GM12891 (cell line): ENCODE data around the gene PABPC3. TPM values are rescaled to one million over a fixed set of nuclear protein-coding genes. Genes with fewer than 3 reads are reported as not detected.

ENCODE experiments used
- DNase-seq: peaks from one replicate; pipeline ENCODE4 v3.0.0; 2011; ENCODE audit warnings: low spot score; ENCODE audit not compliant: insufficient read length
- FAIRE-seq: peaks from 2 replicates; lab custom pipeline; 2011; peaks lifted over from hg19 to GRCh38; lab: Jason Lieb, UNC
- PAX5 ChIP-seq: IDR thresholded peaks from 2 replicates; pipeline ENCODE4 v1.6.1; 2011; ENCODE audit warnings: low read length, moderate library complexity, mild to moderate bottlenecking; ENCODE audit not compliant: insufficient read depth, severe bottlenecking
- POLR2A ChIP-seq: IDR thresholded peaks from 2 replicates; pipeline ENCODE4 v1.6.1; 2011; ENCODE audit warnings: low read depth, low read length, control low read depth
- POLR2AphosphoS5 ChIP-seq: IDR thresholded peaks from 2 replicates; pipeline ENCODE4 v1.6.1; 2011; ENCODE audit warnings: low read depth, low read length, control low read depth
- POU2F2 ChIP-seq: IDR thresholded peaks from 2 replicates; pipeline ENCODE4 v1.6.1; 2011; ENCODE audit warnings: low read depth, mild to moderate bottlenecking, control low read depth, low read length, moderate library complexity
- SPI1 ChIP-seq: IDR thresholded peaks from 2 replicates; pipeline ENCODE4 v1.6.1; 2011; ENCODE audit warnings: low read depth, low read length, control low read depth
- TAF1 ChIP-seq: IDR thresholded peaks from 2 replicates; pipeline ENCODE4 v1.6.1; 2011; ENCODE audit warnings: low read depth, low read length, control low read depth
- polyA plus RNA-seq: library from polyadenylated mRNA; unstranded; fragments of >200 nt; gene quantifications from one replicate; pipeline ENCODE4 v1.2.1, GENCODE V29; 2012; ENCODE audit warnings: low read depth, missing spikeins, inconsistent platforms; ENCODE audit not compliant: missing spikeins

Gene PABPC3
- polyA plus RNA-seq = 0.55 TPM

DNA sequence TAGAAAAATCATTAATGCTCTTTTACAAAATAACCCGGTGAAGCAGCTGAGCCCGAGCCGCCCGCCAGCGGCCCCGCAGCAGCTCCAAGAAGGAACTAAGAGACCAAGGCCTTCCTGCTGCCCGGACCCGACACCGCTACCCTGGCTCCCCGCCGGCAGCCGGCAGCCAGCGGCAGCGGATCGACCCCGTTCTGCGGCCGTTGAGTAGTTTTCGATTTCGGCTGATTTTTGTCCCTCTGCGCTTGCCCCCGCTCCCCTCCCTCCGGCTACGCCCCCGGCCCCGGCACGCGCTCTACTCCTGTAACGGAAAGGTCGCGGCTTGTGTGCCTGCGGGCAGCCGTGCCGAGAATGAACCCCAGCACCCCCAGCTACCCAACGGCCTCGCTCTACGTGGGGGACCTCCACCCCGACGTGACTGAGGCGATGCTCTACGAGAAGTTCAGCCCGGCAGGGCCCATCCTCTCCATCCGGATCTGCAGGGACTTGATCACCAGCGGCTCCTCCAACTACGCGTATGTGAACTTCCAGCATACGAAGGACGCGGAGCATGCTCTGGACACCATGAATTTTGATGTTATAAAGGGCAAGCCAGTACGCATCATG lies at the start of gene PABPC3:
TSS of gene PABPC3 (plus strand) at position 286 of the 603 bp plus-strand sequence. CDS start at position 349, 63 bp downstream.
- TF ChIP-seq PAX5 (no peak), POLR2A (no peak), SPI1 (no peak), POU2F2 (no peak), TAF1 (no peak), POLR2AphosphoS5 (no peak)
- DNase-seq = no peak
- FAIRE-seq = no peak

DNA sequence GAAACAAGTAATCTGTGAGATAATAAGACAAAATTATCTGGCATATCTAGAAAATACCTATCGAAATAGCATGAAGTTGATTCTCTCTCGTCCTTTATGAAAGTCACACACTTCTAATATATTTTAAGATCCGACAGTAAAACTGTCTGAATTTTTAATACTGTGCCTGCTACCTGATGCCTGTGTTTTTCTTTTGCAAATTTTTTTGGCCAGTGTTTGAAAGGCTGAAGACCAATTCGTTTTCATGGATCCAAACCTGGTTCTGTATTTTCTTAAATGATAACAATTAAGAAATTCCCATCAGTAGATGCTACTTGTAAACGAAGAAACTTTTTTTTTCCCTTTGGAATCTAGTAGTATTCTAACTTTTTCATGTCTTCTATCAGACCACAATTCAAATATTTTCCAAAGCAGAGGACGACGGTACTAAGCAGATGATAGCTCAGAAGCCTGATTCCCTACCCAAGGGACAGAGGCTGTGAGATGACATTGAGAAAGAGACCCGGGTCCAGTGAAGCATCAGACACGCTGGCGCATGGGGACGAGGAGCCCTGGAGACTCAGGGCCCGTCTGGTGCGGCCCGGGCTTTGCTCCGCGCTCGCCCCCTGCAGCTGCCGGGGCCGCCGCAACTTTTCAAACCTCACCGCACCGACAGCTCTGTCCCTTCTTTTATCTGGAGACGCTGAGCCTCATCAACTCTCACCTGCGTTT lies 49.5 kb upstream of the PABPC3 start:
- FAIRE-seq (no peak), DNase-seq (no peak)
- TF ChIP-seq POLR2A = no peak
- TF ChIP-seq SPI1 = no peak
- no peak for TF ChIP-seq TAF1
- no peak for TF ChIP-seq PAX5
- no peak for TF ChIP-seq POLR2AphosphoS5
- no peak for TF ChIP-seq POU2F2

DNA sequence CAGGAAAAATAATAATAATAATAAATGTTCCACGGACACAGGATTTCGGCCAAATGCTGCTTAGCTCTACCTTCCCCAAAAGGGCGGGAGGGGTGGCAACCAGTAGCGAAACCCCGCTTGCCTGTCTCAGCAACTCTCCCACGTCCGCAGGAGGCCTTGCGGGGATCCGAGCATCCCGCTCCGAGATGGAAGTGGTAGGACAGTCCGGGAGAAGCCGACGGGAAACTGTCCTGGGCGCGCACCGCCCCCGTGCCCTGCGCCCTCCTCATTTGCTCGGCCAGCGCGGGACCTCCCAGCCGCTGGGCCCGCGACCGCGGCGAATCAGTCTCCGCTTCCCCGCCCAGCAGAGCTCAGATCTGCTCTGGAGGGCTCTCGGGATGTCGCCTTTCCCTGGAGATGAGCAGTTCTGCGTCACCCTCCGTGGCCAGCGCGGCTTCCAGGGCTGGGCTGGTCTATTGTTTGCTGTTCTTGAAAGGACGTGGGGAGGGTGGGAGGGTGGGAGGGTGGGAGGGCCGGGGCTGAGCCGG lies 48.9 kb upstream of the PABPC3 start:
- FAIRE-seq (no peak), DNase-seq (no peak)
- no peak for TF ChIP-seq SPI1
- TF ChIP-seq POLR2AphosphoS5 = no peak
- TF ChIP-seq TAF1 = no peak
- no peak for TF ChIP-seq POU2F2
- TF ChIP-seq PAX5 = no peak
- TF ChIP-seq POLR2A = no peak

DNA sequence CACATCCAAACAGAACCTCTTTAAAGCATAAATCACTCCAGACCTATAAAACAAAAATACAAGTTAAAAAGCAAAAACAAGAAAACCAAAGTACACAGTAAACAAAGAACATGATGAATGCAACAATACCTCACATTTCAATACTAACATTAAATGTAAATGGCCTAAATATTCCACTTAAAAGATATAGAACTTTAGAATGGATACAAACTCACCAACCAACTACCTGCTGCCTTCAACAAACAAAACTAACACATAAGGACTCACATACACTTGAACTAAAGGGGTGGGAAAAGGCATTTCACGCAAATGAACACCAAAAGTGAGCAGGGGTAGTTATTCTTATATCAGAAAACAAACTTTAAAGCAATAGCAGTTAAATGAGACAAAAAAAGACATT lies 44.9 kb upstream of the PABPC3 start:
- TF ChIP-seq POLR2AphosphoS5 (no peak), PAX5 (no peak), POU2F2 (no peak), TAF1 (no peak), POLR2A (no peak), SPI1 (no peak)
- FAIRE-seq = no peak
- DNase-seq = no peak

DNA sequence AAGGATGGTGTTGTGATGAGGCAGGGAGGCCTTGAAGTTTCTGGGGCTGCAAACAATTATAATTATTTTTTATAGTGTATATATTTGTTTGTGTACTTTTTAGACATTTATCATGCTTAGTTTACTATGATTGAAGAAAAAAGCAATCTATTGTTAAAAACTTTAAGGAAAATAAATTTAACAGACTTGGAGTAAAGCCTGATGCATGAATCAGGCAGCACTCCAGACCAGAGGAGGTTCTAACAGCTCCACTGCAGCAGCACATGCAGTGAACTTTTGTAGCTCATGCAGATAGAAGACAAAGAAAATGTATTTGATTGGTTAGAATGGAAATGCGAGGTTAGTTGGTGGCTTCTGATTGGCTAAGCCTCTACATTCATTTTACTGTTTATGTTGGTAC lies 36.8 kb upstream of the PABPC3 start:
- FAIRE-seq = no peak
- TF ChIP-seq TAF1 (no peak), POLR2A (no peak), POLR2AphosphoS5 (no peak), SPI1 (no peak), PAX5 (no peak), POU2F2 (no peak)

DNA sequence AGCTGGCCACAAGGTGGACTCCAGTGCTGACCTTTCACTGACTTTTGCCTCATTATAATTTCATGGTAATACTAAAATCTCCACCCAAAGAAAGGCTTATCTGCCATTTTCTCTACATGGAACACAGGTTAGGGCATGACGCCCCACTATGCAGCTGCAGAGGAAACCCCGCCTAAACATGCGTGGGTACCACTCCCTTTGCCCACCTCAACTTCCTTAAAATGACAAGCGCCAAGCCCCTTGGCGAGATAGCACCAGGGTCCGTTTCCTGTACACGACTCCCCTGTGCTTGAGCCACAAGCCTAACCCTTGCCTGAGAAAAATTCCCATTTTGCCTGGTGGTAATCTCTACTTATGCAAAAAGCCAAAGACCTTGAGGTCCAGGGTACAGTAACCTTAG lies 36.0 kb upstream of the PABPC3 start:
- FAIRE-seq (no peak), DNase-seq (no peak)

More for the DNA sequence above, 36.8 kb upstream of the PABPC3 start:
- DNase-seq = no peak

DNA sequence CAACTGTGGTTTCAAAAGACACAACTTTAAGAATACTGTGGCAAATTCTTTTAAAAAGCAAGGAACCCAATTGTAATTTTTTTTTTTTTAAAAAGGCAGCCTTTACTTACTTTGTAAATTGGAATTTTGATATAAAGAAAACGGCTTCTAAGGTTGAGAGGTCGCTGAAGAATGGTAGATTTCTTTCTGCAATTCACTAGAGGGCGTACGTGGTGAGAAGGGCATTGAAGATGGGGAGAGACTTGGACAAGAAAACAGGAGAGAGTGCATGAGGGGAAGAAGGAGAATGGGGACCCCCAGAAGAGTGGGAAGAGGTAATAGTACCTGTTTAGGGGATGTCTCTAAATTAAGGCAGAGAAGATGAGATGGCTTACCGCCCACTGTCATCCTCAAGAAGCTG lies 33.5 kb upstream of the PABPC3 start:
- FAIRE-seq = no peak
- no peak for TF ChIP-seq SPI1
- no peak for TF ChIP-seq PAX5
- TF ChIP-seq POU2F2 = no peak
- no peak for TF ChIP-seq TAF1
- TF ChIP-seq POLR2AphosphoS5 = no peak
- TF ChIP-seq POLR2A = no peak
- DNase-seq = no peak

More for the DNA sequence above, 36.0 kb upstream of the PABPC3 start:
- no peak for TF ChIP-seq POLR2A
- no peak for TF ChIP-seq TAF1
- TF ChIP-seq POU2F2 = no peak
- TF ChIP-seq PAX5 = no peak
- no peak for TF ChIP-seq SPI1
- TF ChIP-seq POLR2AphosphoS5 = no peak

DNA sequence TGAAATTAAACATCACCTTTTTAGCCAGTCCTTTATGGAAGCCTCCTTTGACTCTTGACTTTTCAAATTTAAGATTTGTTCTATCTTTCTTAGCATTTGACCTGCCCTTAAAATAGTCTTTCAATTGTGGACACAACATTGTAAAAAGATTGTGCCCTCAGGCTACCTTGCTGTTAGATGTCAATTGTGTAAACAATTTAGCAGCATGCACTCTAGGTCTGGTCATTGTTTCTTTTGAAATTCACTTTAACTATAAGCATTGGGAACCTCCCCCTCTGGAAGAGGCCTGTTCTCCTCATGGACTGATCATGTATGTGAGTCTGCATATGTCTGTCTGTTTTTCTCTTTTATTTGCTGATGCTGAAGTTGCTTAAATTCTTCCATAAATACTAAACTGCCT lies 31.5 kb upstream of the PABPC3 start:
- DNase-seq = no peak
- no peak for TF ChIP-seq SPI1
- FAIRE-seq = no peak

DNA sequence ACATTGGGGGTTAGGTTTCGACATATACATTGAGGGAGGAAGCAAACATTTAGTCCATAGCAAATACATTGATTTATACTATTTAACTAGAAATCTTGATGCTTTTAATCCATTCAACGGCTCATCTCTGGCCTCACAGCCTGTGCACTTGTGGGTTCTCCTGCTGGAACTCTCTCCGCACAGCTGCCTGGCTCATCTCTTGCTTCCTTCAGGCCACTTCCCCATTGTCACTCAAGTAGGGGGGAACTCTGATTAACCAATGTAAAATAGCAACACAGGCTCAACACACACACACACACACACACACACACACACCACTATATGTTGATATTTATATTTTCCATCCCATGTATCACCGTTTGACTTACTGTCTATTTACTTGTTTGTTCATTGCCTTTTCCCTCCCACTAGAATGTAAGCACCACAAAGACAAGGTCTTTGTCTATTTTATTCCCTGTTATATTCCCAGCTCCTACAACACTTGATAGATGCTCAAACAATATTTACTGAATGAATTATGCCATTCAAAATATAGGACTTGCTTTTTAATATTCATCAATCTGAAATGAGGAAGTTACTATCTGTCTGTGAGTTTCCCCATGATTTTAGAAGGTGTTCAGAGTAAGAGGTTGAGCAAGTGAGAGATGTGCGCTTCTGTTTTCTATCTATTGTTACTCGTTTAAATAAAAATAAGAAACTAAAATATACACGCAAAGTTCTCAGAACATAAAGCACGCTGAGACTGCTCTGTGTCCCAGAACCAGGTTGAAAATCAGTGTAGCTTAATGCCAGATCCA lies 29.8 kb upstream of the PABPC3 start:
- DNase-seq (no peak), FAIRE-seq (no peak)
- TF ChIP-seq POLR2AphosphoS5 = no peak
- no peak for TF ChIP-seq PAX5
- no peak for TF ChIP-seq TAF1
- TF ChIP-seq POLR2A = no peak
- no peak for TF ChIP-seq POU2F2
- peak; percentile 30 for TF ChIP-seq SPI1
